A549 (cell line): ENCODE measurements around the gene TNS3. TPM values are rescaled to one million over a fixed set of nuclear protein-coding genes. Genes with fewer than 3 reads are reported as not detected.

Experiments used
- ATAC-seq, 2 experiments: fragments of 200-7000 bp in 1 of 2; fragments of >200 bp in 1 of 2; cut with Nextera tagmentation in 1 of 2; cut with Tn5 transposase in 1 of 2; 3 replicates each; pipeline versions ENCODE4 v1.8.0 to v1.9.1; 2018 to 2020; ENCODE audit warnings: mild to moderate bottlenecking in 1 of 2, moderate library complexity in 1 of 2
- CTCF ChIA-PET: fragments of 300-600 bp; sonication (Branson Sonifier 250); formaldehyde crosslinking; extraction: SDS; loops from one replicate; lab custom pipeline; 2021; ENCODE audit warnings: antibody characterized with exemption, inconsistent platforms; lab: Yijun Ruan, JAX
- POLR2A ChIA-PET: fragments of 350-600 bp; formaldehyde crosslinking; extraction: SDS; loops from one replicate; lab custom pipeline; 2021; ENCODE audit warnings: antibody characterized with exemption, inconsistent platforms; lab: Yijun Ruan, JAX
- DNase-seq, 2 experiments: peaks; one replicate each; pipeline versions ENCODE4 v3.0.0 to v3.0.0-alpha.2; 2011 to 2016; ENCODE audit warnings: low read depth in 1 of 2, low spot score in 1 of 2
- FAIRE-seq: peaks from 2 replicates; lab custom pipeline; 2011; peaks lifted over from hg19 to GRCh38; lab: Jason Lieb, UNC
- H3K27ac ChIP-seq, 2 experiments: fragments of >200 bp; sonication (Bioruptor Twin); formaldehyde crosslinking; 3 replicates each; pipeline ENCODE4 v1.5.1; 2016 to 2017
- H3K4me1 ChIP-seq: fragments of >200 bp; sonication (Bioruptor Twin); formaldehyde crosslinking; 3 replicates; pipeline ENCODE4 v1.6.1; 2016
- H3K4me2 ChIP-seq: fragments of >200 bp; sonication (Bioruptor Twin); formaldehyde crosslinking; 3 replicates; pipeline ENCODE4 v1.6.1; 2016
- H3K4me3 ChIP-seq: fragments of >200 bp; sonication (Bioruptor Twin); formaldehyde crosslinking; 3 replicates; pipeline ENCODE4 v1.5.1; 2016
- H3K9me3 ChIP-seq: fragments of >200 bp; sonication (Bioruptor Twin); formaldehyde crosslinking; 3 replicates; pipeline ENCODE4 v1.6.1; 2016
- CBX8 ChIP-seq: fragments of 200-600 bp; sonication (generic); IDR thresholded peaks from 2 replicates; pipeline ENCODE4 v1.6.1; 2016
- CHD4 ChIP-seq: fragments of 200-600 bp; sonication (generic); IDR thresholded peaks from 2 replicates; pipeline ENCODE4 v1.6.1; 2016; ENCODE audit warnings: antibody characterized with exemption, mild to moderate bottlenecking, borderline replicate concordance
- EHF ChIP-seq: fragments of 250-450 bp; sonication (Bioruptor Pico); IDR thresholded peaks from 2 replicates; pipeline ENCODE4 v1.5.0; 2020; ENCODE audit warnings: mild to moderate bottlenecking
- FOXS1 ChIP-seq: fragments of 250-450 bp; sonication (Bioruptor Pico); IDR thresholded peaks from 2 replicates; pipeline ENCODE4 v1.5.0; 2020; ENCODE audit warnings: mild to moderate bottlenecking, moderate library complexity
- GATA3 ChIP-seq: IDR thresholded peaks from 2 replicates; pipeline ENCODE4 v1.6.1; 2012; ENCODE audit warnings: borderline replicate concordance
- HDAC2 ChIP-seq: fragments of 200-600 bp; sonication (generic); IDR thresholded peaks from 2 replicates; pipeline ENCODE4 v1.6.1; 2016
- HEYL ChIP-seq: fragments of 250-450 bp; sonication (Bioruptor Pico); IDR thresholded peaks from 2 replicates; pipeline ENCODE4 v1.8.0; 2021; ENCODE audit warnings: mild to moderate bottlenecking, moderate library complexity
- HOXA7 ChIP-seq: fragments of 250-450 bp; sonication (Bioruptor Pico); IDR thresholded peaks from 2 replicates; pipeline ENCODE4 v1.5.0; 2020; ENCODE audit warnings: mild to moderate bottlenecking, moderate library complexity
- HOXB5 ChIP-seq: fragments of 250-450 bp; sonication (Bioruptor Pico); IDR thresholded peaks from 2 replicates; pipeline ENCODE4 v1.5.0; 2020; ENCODE audit warnings: mild to moderate bottlenecking, moderate library complexity
- KDM1A ChIP-seq: fragments of 200-600 bp; sonication (generic); IDR thresholded peaks from 2 replicates; pipeline ENCODE4 v1.6.1; 2016; ENCODE audit warnings: low read depth, mild to moderate bottlenecking
- MAFK ChIP-seq: fragments of 450-650 bp; IDR thresholded peaks from 2 replicates; pipeline ENCODE4 v1.6.1; 2014; ENCODE audit not compliant: partially characterized antibody
- NFE2L2 ChIP-seq: fragments of 150-350 bp; conservative IDR thresholded peaks from 2 replicates; pipeline ENCODE4 v1.6.1; 2014; ENCODE audit warnings: low read length
- PHF8 ChIP-seq: fragments of 200-600 bp; sonication (generic); IDR thresholded peaks from 2 replicates; pipeline ENCODE4 v1.6.1; 2016; ENCODE audit warnings: low read depth, mild to moderate bottlenecking, antibody characterized with exemption, moderate library complexity, borderline replicate concordance
- POLR2A ChIP-seq: IDR thresholded peaks from 2 replicates; pipeline ENCODE4 v1.6.1; 2012; ENCODE audit warnings: mild to moderate bottlenecking, low read length
- RARB ChIP-seq: fragments of 250-450 bp; sonication (Bioruptor Pico); IDR thresholded peaks from 2 replicates; pipeline ENCODE4 v1.8.0; 2021; ENCODE audit warnings: mild to moderate bottlenecking, moderate library complexity
- RFX5 ChIP-seq: fragments of 450-650 bp; IDR thresholded peaks from 2 replicates; pipeline ENCODE4 v1.7.1; 2014; ENCODE audit warnings: antibody characterized with exemption, mild to moderate bottlenecking, moderate library complexity
- SMC3 ChIP-seq: fragments of >200 bp; sonication (Bioruptor Twin); formaldehyde crosslinking; IDR thresholded peaks from 3 replicates; pipeline ENCODE4 v1.6.1; 2018; ENCODE audit warnings: inconsistent platforms
- TP53 ChIP-seq: fragments of 250-450 bp; sonication (Bioruptor Pico); IDR thresholded peaks from 2 replicates; pipeline ENCODE4 v1.5.0; 2021; ENCODE audit warnings: mild to moderate bottlenecking, moderate library complexity
- ZNF302 ChIP-seq: fragments of 250-450 bp; sonication (Bioruptor Pico); IDR thresholded peaks from 2 replicates; pipeline ENCODE4 v1.9.0; 2021; ENCODE audit warnings: inconsistent platforms, mild to moderate bottlenecking, moderate library complexity
- ZSCAN20 ChIP-seq: fragments of 250-450 bp; sonication (Bioruptor Pico); IDR thresholded peaks from 2 replicates; pipeline ENCODE4 v1.8.0; 2022; ENCODE audit warnings: mild to moderate bottlenecking, moderate library complexity
- WGBS: methylation state at CpG from one replicate; pipeline ENCODE4 v1.1.6; 2017; ENCODE audit errors: missing lambda C conversion rate; 5-methylcytosine and 5-hydroxymethylcytosine counted together
- polyA plus RNA-seq, 4 experiments: library from polyadenylated mRNA; depleted of rRNA in 3 of 4; stranded (reverse); fragments of >200 nt; fragmentation: RNase III in 1 of 4; extraction: RNeasy Plus Mini Kit Qiagen cat#74134 plus additional on column Dnase treatment in 1 of 4; gene quantifications; 2 replicates in 3 of 4; 3 replicates in 1 of 4; pipeline ENCODE4 v1.2.3, GENCODE V29; 2011 to 2017
- TF ChIP-seq, protein P1 (sequence below): fragments of >200 bp; sonication (Bioruptor Twin); formaldehyde crosslinking; IDR thresholded peaks from 3 replicates; pipeline ENCODE4 v1.6.1; 2016
- TF ChIP-seq, protein P2 (sequence below): fragments of 250-450 bp; sonication (Bioruptor Pico); IDR thresholded peaks from 2 replicates; pipeline ENCODE4 v1.5.0; 2020; ENCODE audit warnings: low read depth, mild to moderate bottlenecking, moderate library complexity
- TF ChIP-seq, protein P3 (sequence below): fragments of 200-600 bp; sonication (generic); IDR thresholded peaks from 2 replicates; pipeline ENCODE4 v1.6.1; 2016; ENCODE audit warnings: antibody characterized with exemption, mild to moderate bottlenecking, moderate library complexity

The TNS3 gene
- polyA plus RNA-seq, 2 of the 4 experiments (the other 2 are of a cell fraction), result 107 to 134 TPM

DNA sequence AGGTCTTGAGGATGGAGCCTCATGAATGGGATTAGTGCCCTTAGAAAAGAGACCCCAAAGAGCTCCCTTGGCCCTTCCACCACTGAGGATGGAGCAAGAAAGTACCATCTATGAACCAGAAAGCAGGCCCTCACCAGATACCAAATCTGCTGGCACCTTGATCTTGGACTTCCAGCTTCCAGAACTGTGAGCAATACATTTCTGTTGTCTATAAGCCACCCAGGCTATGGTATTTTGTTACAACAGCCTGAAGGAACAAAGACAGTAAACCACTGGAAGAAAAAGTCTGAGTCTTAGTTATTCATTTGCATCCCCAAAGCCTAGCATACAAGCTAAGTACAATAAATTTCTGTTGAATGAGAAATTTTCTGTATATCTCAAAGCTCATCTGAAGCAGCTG is 37.9 kb upstream of the TNS3 start:
- no peak overlapping the region for H3K4me3 ChIP-seq
- ATAC-seq (no peak), DNase-seq (no peak), FAIRE-seq (no peak)
- TF ChIP-seq ZSCAN20 (CRISPR knock-in tag) (no peak), TP53 (CRISPR knock-in tag) (no peak), FOXS1 (no peak), RFX5 (no peak), CHD4 (no peak), GATA3 (no peak), HOXB5 (no peak)
- TF ChIP-seq, protein P1, sequence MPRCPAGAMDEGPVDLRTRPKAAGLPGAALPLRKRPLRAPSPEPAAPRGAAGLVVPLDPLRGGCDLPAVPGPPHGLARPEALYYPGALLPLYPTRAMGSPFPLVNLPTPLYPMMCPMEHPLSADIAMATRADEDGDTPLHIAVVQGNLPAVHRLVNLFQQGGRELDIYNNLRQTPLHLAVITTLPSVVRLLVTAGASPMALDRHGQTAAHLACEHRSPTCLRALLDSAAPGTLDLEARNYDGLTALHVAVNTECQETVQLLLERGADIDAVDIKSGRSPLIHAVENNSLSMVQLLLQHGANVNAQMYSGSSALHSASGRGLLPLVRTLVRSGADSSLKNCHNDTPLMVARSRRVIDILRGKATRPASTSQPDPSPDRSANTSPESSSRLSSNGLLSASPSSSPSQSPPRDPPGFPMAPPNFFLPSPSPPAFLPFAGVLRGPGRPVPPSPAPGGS, result no peak
- no peaks in the 10 kb centered on the region for H3K9me3 ChIP-seq
- H3K4me1 ChIP-seq, result peaks cover 33% of the 10 kb centered on the region
- H3K4me2 ChIP-seq, result 0 out of 3 replicates have a peak overlapping the region, but pooled peaks have one; percentile 21
- H3K27ac ChIP-seq, result peak overlapping the region; percentile 53 to 83
- ChIA-PET CTCF (interaction anchor here (0.6 to 2.6 kb wide), 4 partner anchors 10 to 218 kb away, joined by 3 to 13 read pairs (median 4); no protein-coding TSS in a partner anchor), POLR2A (no interaction called here)

DNA sequence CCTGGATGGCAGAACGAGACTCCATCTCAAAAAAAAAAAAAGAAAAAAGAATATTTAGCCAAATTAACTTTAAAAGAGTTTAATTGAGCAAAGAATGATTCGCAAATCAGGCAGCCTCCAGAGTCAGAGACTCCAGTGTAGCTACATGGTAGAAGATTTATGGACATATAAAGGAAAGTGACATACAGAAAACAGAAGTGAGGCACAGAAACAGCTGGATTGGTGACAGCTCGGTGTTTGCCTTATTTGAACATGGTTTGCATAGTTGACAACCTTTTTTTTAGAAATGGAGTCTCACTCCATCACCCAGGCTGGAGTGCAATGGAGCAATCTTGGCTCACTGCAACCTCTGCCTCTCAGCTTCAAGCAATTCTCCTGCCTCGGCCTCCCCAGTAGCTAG is 35.2 kb upstream of the TNS3 start:
- 85% methylated on average over 4 of the region's 4 CpGs for WGBS
- Histone ChIP-seq H3K4me1 (peaks cover 28% of the 10 kb centered on the region), H3K4me3 (no peak overlapping the region), H3K27ac (peak overlapping the region in 1 of 2 experiments; percentile 99; a peak in 2 of 6 replicates), H3K4me2 (no peak overlapping the region)
- DNase-seq, result no peak
- POLR2A ChIA-PET, result no interaction called here
- CTCF ChIA-PET, result no interaction called here
- no peak for FAIRE-seq
- ATAC-seq, result no peak
- TF ChIP-seq PHF8 (no peak), RARB (no peak), CBX8 (no peak), POLR2A (no peak), NFE2L2 (no peak), HEYL (CRISPR knock-in tag) (no peak), HOXA7 (CRISPR knock-in tag) (no peak), KDM1A (no peak), EHF (CRISPR knock-in tag) (no peak), ZNF302 (CRISPR knock-in tag) (no peak), GATA3 (no peak), HOXB5 (no peak), FOXS1 (no peak)
- TF ChIP-seq, protein P2, sequence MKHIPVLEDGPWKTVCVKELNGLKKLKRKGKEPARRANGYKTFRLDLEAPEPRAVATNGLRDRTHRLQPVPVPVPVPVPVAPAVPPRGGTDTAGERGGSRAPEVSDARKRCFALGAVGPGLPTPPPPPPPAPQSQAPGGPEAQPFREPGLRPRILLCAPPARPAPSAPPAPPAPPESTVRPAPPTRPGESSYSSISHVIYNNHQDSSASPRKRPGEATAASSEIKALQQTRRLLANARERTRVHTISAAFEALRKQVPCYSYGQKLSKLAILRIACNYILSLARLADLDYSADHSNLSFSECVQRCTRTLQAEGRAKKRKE (CRISPR knock-in tag), result no peak
- TF ChIP-seq, all 56 proteins: peak for 0
- no peaks in the 10 kb centered on the region for H3K9me3 ChIP-seq

DNA sequence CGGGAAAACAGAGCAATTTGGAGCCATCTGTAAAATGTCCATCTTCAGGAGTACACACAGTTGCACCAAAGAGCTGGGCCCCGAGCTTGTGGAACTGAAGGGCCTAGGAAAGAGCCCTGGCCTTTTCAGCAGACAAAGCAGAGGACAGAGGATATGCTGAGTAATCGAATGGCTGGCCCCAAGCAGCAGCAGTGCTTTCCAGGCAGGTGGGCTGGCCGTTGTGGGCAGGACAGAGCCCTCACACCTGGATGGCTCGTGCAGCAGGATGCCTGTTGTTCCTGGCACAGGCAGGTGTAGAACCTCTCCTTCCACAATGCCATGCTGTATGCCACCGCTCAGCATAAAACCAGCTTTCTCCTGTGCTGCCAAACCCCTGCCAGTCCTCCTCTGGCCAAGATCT is 32.5 kb upstream of the TNS3 start:
- Histone ChIP-seq H3K9me3 (no peaks in the 10 kb centered on the region), H3K4me2 (no peak overlapping the region), H3K4me3 (no peak overlapping the region), H3K27ac (peak overlapping the region; percentile 23 to 99), H3K4me1 (peaks cover 39% of the 10 kb centered on the region)
- TF ChIP-seq PHF8 (no peak), SMC3 (no peak), HDAC2 (no peak), MAFK (peak; percentile 75)
- TF ChIP-seq, protein P2 (CRISPR knock-in tag), result no peak
- TF ChIP-seq, protein P3, sequence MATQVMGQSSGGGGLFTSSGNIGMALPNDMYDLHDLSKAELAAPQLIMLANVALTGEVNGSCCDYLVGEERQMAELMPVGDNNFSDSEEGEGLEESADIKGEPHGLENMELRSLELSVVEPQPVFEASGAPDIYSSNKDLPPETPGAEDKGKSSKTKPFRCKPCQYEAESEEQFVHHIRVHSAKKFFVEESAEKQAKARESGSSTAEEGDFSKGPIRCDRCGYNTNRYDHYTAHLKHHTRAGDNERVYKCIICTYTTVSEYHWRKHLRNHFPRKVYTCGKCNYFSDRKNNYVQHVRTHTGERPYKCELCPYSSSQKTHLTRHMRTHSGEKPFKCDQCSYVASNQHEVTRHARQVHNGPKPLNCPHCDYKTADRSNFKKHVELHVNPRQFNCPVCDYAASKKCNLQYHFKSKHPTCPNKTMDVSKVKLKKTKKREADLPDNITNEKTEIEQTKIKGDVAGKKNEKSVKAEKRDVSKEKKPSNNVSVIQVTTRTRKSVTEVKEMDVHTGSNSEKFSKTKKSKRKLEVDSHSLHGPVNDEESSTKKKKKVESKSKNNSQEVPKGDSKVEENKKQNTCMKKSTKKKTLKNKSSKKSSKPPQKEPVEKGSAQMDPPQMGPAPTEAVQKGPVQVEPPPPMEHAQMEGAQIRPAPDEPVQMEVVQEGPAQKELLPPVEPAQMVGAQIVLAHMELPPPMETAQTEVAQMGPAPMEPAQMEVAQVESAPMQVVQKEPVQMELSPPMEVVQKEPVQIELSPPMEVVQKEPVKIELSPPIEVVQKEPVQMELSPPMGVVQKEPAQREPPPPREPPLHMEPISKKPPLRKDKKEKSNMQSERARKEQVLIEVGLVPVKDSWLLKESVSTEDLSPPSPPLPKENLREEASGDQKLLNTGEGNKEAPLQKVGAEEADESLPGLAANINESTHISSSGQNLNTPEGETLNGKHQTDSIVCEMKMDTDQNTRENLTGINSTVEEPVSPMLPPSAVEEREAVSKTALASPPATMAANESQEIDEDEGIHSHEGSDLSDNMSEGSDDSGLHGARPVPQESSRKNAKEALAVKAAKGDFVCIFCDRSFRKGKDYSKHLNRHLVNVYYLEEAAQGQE, result no peak
- FAIRE-seq (no peak), DNase-seq (no peak), ATAC-seq (no peak)
- WGBS, result 94% methylated on average over 6 of the region's 6 CpGs
- POLR2A ChIA-PET, result no interaction called here
- CTCF ChIA-PET, result interaction anchor here (1.3 to 1.8 kb wide), 2 partner anchors 17 to 348 kb away, joined by 4 read pairs; no protein-coding TSS in a partner anchor
